ENCODE data around the gene PLEKHG1. TPM values are rescaled to one million over a fixed set of nuclear protein-coding genes. Genes with fewer than 3 reads are reported as not detected.

PLEKHG1 gene
- total RNA-seq, 2 donors from 2014 or later = 8.4 to 29.3 TPM

- Histone ChIP-seq H3K36me3 (no peaks in the 10 kb centered on the region), H3K27ac (no peak overlapping the region), H3K4me3 (no peak overlapping the region), H3K9me3 (no peaks in the 10 kb centered on the region), H3K27me3 (replicated peaks; ENCODE audit: insufficient read depth) (no peaks in the 10 kb centered on the region), H3K4me1 (ENCODE audit: control insufficient read depth in 1 of 2, low read depth in 2 of 2) (peaks cover 6 to 32% of the 10 kb centered on the region in 2 donors)
- ATAC-seq (ENCODE audit: insufficient number of reproducible peaks, low FRiP score, low read depth) = no peak
- TF ChIP-seq, protein P1, sequence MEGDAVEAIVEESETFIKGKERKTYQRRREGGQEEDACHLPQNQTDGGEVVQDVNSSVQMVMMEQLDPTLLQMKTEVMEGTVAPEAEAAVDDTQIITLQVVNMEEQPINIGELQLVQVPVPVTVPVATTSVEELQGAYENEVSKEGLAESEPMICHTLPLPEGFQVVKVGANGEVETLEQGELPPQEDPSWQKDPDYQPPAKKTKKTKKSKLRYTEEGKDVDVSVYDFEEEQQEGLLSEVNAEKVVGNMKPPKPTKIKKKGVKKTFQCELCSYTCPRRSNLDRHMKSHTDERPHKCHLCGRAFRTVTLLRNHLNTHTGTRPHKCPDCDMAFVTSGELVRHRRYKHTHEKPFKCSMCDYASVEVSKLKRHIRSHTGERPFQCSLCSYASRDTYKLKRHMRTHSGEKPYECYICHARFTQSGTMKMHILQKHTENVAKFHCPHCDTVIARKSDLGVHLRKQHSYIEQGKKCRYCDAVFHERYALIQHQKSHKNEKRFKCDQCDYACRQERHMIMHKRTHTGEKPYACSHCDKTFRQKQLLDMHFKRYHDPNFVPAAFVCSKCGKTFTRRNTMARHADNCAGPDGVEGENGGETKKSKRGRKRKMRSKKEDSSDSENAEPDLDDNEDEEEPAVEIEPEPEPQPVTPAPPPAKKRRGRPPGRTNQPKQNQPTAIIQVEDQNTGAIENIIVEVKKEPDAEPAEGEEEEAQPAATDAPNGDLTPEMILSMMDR (IDR thresholded peaks at IDR 0.05) = no peak
- DNase-seq (ENCODE audit: low spot score) = no peak
Measured at GRCh38 chr6:150620763-150621162, 21.1 kb downstream of the PLEKHG1 start.

DNA sequence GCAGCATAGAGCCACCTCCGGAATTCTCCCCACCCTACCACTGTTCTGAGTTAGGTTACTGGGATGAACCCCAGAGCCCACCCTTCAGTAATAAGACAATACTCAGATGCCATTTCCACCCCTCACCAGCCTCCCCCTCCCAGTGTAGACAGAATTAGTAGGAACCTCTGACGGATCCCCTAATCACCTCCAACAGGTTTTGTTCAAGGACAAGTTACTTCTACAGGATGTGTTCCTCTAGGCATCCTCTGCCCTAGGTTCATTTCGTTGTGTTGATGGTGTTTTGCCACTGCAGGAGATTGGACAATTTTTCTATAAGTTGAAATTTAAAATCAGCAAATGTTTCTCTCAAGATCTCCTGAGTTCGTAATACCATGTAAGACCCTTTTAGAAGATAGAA lies 22.8 kb downstream of the PLEKHG1 start:
- Histone ChIP-seq H3K4me1 (ENCODE audit: control insufficient read depth in 1 of 2, low read depth in 2 of 2) (peaks cover 11 to 44% of the 10 kb centered on the region in 2 donors), H3K27ac (no peak overlapping the region), H3K9me3 (no peaks in the 10 kb centered on the region), H3K36me3 (no peaks in the 10 kb centered on the region), H3K4me3 (no peak overlapping the region), H3K27me3 (replicated peaks; ENCODE audit: insufficient read depth) (no peaks in the 10 kb centered on the region)
- DNase-seq (ENCODE audit: low spot score) (no peak), ATAC-seq (ENCODE audit: insufficient number of reproducible peaks, low FRiP score, low read depth) (no peak)
- TF ChIP-seq, protein P1 (IDR thresholded peaks at IDR 0.05) = no peak

DNA sequence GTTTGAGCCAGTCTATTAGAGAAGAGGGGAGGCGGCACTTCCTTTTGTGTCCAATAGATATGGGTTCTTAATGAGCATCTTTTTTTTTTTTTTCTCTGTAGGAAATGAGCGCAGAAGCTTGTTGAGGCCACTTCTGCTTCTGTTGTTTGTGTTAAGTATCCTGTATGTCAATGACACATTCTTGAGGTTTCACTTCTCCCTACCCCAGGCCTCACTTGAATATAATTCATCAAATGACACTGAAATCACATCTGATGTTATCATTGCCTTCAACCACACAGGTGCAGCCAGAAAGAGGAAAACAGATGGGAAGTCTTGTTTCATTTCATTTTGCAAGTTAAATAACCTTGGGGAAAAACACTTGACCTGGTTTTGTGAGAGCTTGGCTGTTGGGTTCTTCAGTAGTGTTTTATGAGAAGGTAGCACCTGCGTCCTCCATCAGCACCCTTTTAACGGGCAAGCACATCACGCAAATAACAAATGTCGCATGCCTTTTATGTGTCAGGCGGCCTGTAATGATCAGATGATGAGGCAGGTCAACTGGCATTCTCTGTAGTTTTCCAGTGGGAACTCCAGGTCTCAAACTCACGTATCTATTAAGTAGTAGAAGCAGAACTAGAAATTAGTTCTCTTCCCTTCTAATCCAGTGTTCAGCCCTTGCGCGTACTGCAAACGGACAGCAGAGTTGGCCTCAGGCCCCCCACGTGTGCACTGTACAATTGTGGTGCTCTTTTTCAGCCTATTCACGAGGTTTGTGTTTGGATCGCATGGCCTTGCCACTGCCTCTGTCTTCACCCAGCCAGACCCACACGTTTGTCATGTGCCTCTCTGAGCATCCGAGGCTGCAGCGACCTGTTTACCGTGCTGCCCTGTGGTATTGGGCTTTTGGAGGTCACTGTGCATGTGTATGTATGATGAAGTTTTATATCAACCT lies 23.5 kb downstream of the PLEKHG1 start:
- ATAC-seq (ENCODE audit: insufficient number of reproducible peaks, low FRiP score, low read depth) (no peak), DNase-seq (ENCODE audit: low spot score) (no peak)
- TF ChIP-seq, protein P1 (IDR thresholded peaks at IDR 0.05) = no peak
- no peaks in the 10 kb centered on the region for H3K27me3 ChIP-seq (replicated peaks; ENCODE audit: insufficient read depth)
- no peak overlapping the region for H3K4me3 ChIP-seq
- no peaks in the 10 kb centered on the region for H3K36me3 ChIP-seq
- H3K9me3 ChIP-seq = no peaks in the 10 kb centered on the region
- no peak overlapping the region for H3K27ac ChIP-seq
- peaks cover 17 to 51% of the 10 kb centered on the region in 2 donors for H3K4me1 ChIP-seq (ENCODE audit: control insufficient read depth in 1 of 2, low read depth in 2 of 2)

DNA sequence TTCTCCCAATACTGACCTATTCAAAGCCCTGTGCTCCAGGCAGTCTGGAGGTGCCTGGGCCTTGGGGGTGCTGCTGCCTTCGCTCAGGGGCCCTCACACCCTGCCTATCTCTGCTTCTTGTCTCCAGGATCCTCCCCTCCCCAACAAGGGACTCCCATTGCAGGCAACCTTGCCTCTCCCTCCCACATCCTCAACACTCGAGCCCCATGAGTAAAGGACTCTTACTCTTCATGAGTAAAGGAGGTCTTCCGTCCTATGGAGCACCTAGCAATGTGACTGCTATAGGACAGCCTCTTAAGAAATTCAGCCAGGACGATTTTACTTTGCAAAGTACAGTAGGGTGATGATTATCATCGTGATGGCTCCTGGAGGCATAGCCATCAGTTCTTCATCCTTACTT lies 24.5 kb downstream of the PLEKHG1 start:
- Histone ChIP-seq H3K4me3 (no peak overlapping the region), H3K4me1 (ENCODE audit: control insufficient read depth in 1 of 2, low read depth in 2 of 2) (peaks cover 17 to 55% of the 10 kb centered on the region in 2 donors), H3K36me3 (no peaks in the 10 kb centered on the region), H3K27ac (no peak overlapping the region), H3K27me3 (replicated peaks; ENCODE audit: insufficient read depth) (no peaks in the 10 kb centered on the region), H3K9me3 (no peaks in the 10 kb centered on the region)
- TF ChIP-seq, protein P1 (IDR thresholded peaks at IDR 0.05) = no peak
- no peak for ATAC-seq (ENCODE audit: insufficient number of reproducible peaks, low FRiP score, low read depth)
- no peak for DNase-seq (ENCODE audit: low spot score)

GRCh38 chr6:150625927-150626326 lies 26.2 kb downstream of the PLEKHG1 start:
- TF ChIP-seq, protein P1 (IDR thresholded peaks at IDR 0.05) = no peak
- ATAC-seq (ENCODE audit: insufficient number of reproducible peaks, low FRiP score, low read depth) = no peak
- Histone ChIP-seq H3K9me3 (no peaks in the 10 kb centered on the region), H3K27me3 (replicated peaks; ENCODE audit: insufficient read depth) (no peaks in the 10 kb centered on the region), H3K4me1 (ENCODE audit: control insufficient read depth in 1 of 2, low read depth in 2 of 2) (peaks cover 11 to 49% of the 10 kb centered on the region in 2 donors), H3K36me3 (no peaks in the 10 kb centered on the region), H3K4me3 (no peak overlapping the region), H3K27ac (no peak overlapping the region)
- no peak for DNase-seq (ENCODE audit: low spot score)

Measured in thoracic aorta (tissue), 2 donors.